HepG2 (cell line): ENCODE results near the gene PLD4. TPM values are rescaled to one million over a fixed set of nuclear protein-coding genes. Genes with fewer than 3 reads are reported as not detected.

Experiments used
- CENPBD1 ChIP-seq: sonication (generic); formaldehyde crosslinking; IDR thresholded peaks from 2 replicates; pipeline ENCODE4 v1.8.0; 2022; ENCODE audit warnings: missing genetic modification reagents, low read depth, mild to moderate bottlenecking, borderline replicate concordance
- CREM ChIP-seq, 2 experiments: sonication (generic) in 1 of 2; formaldehyde crosslinking in 1 of 2; IDR thresholded peaks; 2 replicates each; pipeline versions ENCODE4 v1.4.0 to v1.6.1; 2016 to 2020; ENCODE audit warnings: antibody characterized with exemption in 1 of 2, mild to moderate bottlenecking in 1 of 2, missing genetic modification reagents in 1 of 2
- HIC2 ChIP-seq: sonication (generic); formaldehyde crosslinking; IDR thresholded peaks from 2 replicates; pipeline ENCODE4 v1.9.0; 2022; ENCODE audit warnings: low read depth, missing genetic modification reagents
- KDM2A ChIP-seq: sonication (generic); formaldehyde crosslinking; IDR thresholded peaks from 2 replicates; pipeline ENCODE4 v1.4.0; 2020; ENCODE audit warnings: low read depth, missing genetic modification reagents, borderline replicate concordance
- KIAA2018 ChIP-seq: sonication (generic); formaldehyde crosslinking; IDR thresholded peaks from 2 replicates; pipeline ENCODE4 v1.5.0; 2020; ENCODE audit warnings: mild to moderate bottlenecking, missing genetic modification reagents, borderline replicate concordance
- MAFK ChIP-seq, 2 experiments: IDR thresholded peaks in 1 of 2; conservative IDR thresholded peaks in 1 of 2; 2 replicates each; pipeline ENCODE4 v1.6.1; 2011; ENCODE audit warnings: improper control_type of control experiment in 2 of 2, low read length in 2 of 2
- NR2F6 ChIP-seq, 2 experiments: IDR thresholded peaks; 2 replicates each; pipeline ENCODE4 v1.6.1; 2016; ENCODE audit warnings: antibody characterized with exemption in 1 of 2, mild to moderate bottlenecking in 1 of 2
- TCF12 ChIP-seq, 2 experiments: fragments of 450-650 bp in 1 of 2; sonication (generic) in 1 of 2; formaldehyde crosslinking in 1 of 2; IDR thresholded peaks; 2 replicates each; pipeline versions ENCODE4 v1.6.1 to v1.8.0; 2017 to 2022; ENCODE audit warnings: antibody characterized with exemption in 1 of 2, mild to moderate bottlenecking in 1 of 2, missing genetic modification reagents in 1 of 2, moderate library complexity in 1 of 2
- ZFP41 ChIP-seq: sonication (generic); formaldehyde crosslinking; IDR thresholded peaks from 2 replicates; pipeline ENCODE4 v1.4.0; 2020; ENCODE audit warnings: mild to moderate bottlenecking, missing genetic modification reagents, borderline replicate concordance
- ZNF317 ChIP-seq: sonication (generic); formaldehyde crosslinking; IDR thresholded peaks from 2 replicates; pipeline ENCODE4 v1.5.0; 2020; ENCODE audit warnings: mild to moderate bottlenecking, missing genetic modification reagents
- ZNF713 ChIP-seq: sonication (generic); formaldehyde crosslinking; IDR thresholded peaks from 2 replicates; pipeline ENCODE4 v1.4.0; 2020; ENCODE audit warnings: mild to moderate bottlenecking, missing genetic modification reagents
- ZNF790 ChIP-seq: sonication (generic); formaldehyde crosslinking; IDR thresholded peaks from 2 replicates; pipeline ENCODE4 v1.8.0; 2022; ENCODE audit warnings: missing genetic modification reagents, mild to moderate bottlenecking, borderline replicate concordance
- ZNF883 ChIP-seq: sonication (generic); formaldehyde crosslinking; IDR thresholded peaks from 2 replicates; pipeline ENCODE4 v1.5.1; 2020; ENCODE audit warnings: mild to moderate bottlenecking, missing genetic modification reagents; ENCODE audit errors: not compliant biosample characterization
- ZSCAN29 ChIP-seq: sonication (generic); formaldehyde crosslinking; conservative IDR thresholded peaks from 2 replicates; pipeline ENCODE4 v1.4.0; 2020; ENCODE audit warnings: mild to moderate bottlenecking, missing genetic modification reagents
- polyA plus RNA-seq, 8 experiments: library from polyadenylated mRNA; depleted of rRNA in 3 of 8; stranded (reverse) in 7 of 8; unstranded in 1 of 8; fragments of >200 nt; fragmentation: Illumina TruSeq in 4 of 8; extraction: Trizol in 4 of 8; gene quantifications; 2 replicates each; pipeline versions ENCODE4 v1.2.1 to v1.2.3, GENCODE V29; 2011 to 2016; ENCODE audit warnings: low read depth in 4 of 8, missing spikeins in 1 of 8, mixed read lengths in 1 of 8; ENCODE audit not compliant: insufficient read depth in 1 of 8
- total RNA-seq, 5 experiments: library from RNA; depleted of rRNA; stranded (reverse); fragments of >200 nt; fragmentation: Illumina TruSeq; extraction: Trizol; gene quantifications; 2 replicates each; pipeline ENCODE4 v1.2.3, GENCODE V29; 2016; ENCODE audit warnings: low read depth in 1 of 5
- TF ChIP-seq, protein P1 (sequence below): sonication (generic); formaldehyde crosslinking; IDR thresholded peaks from 2 replicates; pipeline ENCODE4 v1.5.1; 2020; ENCODE audit warnings: mild to moderate bottlenecking, missing genetic modification reagents, moderate library complexity

The PLD4 gene
- total and polyA plus RNA-seq, 2 of the 13 experiments (the other 11 are each of a cell fraction or from before 2014, with no cell fraction given) = not detected

- TF ChIP-seq KIAA2018 = no peak
- no peak for TF ChIP-seq HIC2 (CRISPR knock-in tag)
- no peak for TF ChIP-seq TCF12 (IDR thresholded peaks at IDR 0.05)
- no peak for TF ChIP-seq TCF12 (CRISPR knock-in tag; IDR thresholded peaks at IDR 0.05)
- TF ChIP-seq ZNF883 (CRISPR knock-in tag) = peak; percentile 63
- TF ChIP-seq NR2F6 (IDR thresholded peaks at IDR 0.05) = no peak
- TF ChIP-seq NR2F6 (CRISPR knock-in tag; IDR thresholded peaks at IDR 0.05) = 0 out of 2 replicates have a peak, but pooled peaks have one; percentile 36
- TF ChIP-seq ZNF790 (CRISPR knock-in tag) = no peak
- TF ChIP-seq ZSCAN29 (CRISPR knock-in tag) = peak; percentile 46; the same call in 1 of the 2 replicates
- no peak for TF ChIP-seq CREM (IDR thresholded peaks at IDR 0.05)
- TF ChIP-seq CREM (CRISPR knock-in tag; IDR thresholded peaks at IDR 0.05) = no peak
- 0 out of 2 replicates have a peak, but pooled peaks have one; percentile 57 for TF ChIP-seq KDM2A (CRISPR knock-in tag)
- no peak for TF ChIP-seq ZFP41
- TF ChIP-seq MAFK (conservative IDR thresholded peaks at IDR 0.05 in 1 of 2, IDR thresholded peaks at IDR 0.05 in 1 of 2; ENCODE audit: low read length in 2 of 2) = no peak
- no peak for TF ChIP-seq ZNF317 (CRISPR knock-in tag)
- no peak for TF ChIP-seq ZNF713 (CRISPR knock-in tag)
- TF ChIP-seq, protein P1, sequence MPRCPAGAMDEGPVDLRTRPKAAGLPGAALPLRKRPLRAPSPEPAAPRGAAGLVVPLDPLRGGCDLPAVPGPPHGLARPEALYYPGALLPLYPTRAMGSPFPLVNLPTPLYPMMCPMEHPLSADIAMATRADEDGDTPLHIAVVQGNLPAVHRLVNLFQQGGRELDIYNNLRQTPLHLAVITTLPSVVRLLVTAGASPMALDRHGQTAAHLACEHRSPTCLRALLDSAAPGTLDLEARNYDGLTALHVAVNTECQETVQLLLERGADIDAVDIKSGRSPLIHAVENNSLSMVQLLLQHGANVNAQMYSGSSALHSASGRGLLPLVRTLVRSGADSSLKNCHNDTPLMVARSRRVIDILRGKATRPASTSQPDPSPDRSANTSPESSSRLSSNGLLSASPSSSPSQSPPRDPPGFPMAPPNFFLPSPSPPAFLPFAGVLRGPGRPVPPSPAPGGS = peak; percentile 76; the same call in 1 of the 2 replicates
- TF ChIP-seq CENPBD1 (CRISPR knock-in tag) = no peak
Observed at GRCh38 chr14:104976198-104977007, 51.7 kb downstream of the PLD4 start (continued).
